ENCODE results near the gene NTM. TPM values are rescaled to one million over a fixed set of nuclear protein-coding genes. Genes with fewer than 3 reads are reported as not detected.

Gene NTM
- total RNA-seq, 1 experiment from 2014 or later: 9.9 TPM

DNA sequence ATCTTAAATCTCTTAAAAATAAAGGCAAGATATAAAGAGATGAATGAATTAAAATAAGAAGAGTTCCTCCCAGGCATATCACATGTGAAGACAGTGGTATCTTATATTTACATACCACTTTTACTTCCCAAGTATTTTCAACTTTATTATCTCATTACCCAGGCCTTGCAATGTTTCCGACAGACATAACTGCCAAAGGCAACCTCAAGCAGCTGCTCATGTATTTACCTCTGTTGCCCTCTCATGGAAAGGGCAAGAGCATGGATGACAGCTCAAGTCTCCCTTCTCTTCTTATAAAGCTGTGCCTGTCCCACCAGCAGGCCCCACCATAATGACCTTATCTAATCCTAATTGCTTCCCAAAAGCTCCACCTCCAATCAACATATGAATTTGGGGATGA lies 894.2 kb downstream of the NTM start:
- H3K23ac ChIP-seq (ENCODE audit: insufficient read length, low read depth, low read length): no peak overlapping the region
- H3K79me2 ChIP-seq (ENCODE audit: insufficient read depth, low read length): no peaks in the 10 kb centered on the region
- H3K56ac ChIP-seq (ENCODE audit: insufficient read length, low read depth, low read length): no peak overlapping the region
- no CpG with 5 or more reads among the region's 1 CpG for WGBS (ENCODE audit: extremely low coverage, insufficient read length, low lambda C conversion rate)
- H3K4me1 Mint-ChIP-seq: peaks cover 10 to 16% of the 10 kb centered on the region in 2 experiments
- no peaks in the 10 kb centered on the region for H3K23me2 ChIP-seq (ENCODE audit: insufficient read length, low read depth, low read length, poor library complexity, severe bottlenecking)
- H2BK12ac ChIP-seq (ENCODE audit: insufficient read length, low read depth, low read length): no peak overlapping the region
- no peak overlapping the region for H2AFZ ChIP-seq (ENCODE audit: low read length)
- no peak overlapping the region for H3K27ac ChIP-seq (ENCODE audit: insufficient read length, low read depth, low read length)
- no peak overlapping the region for H2AK5ac ChIP-seq (ENCODE audit: insufficient read length, low read length)
- no peaks in the 10 kb centered on the region for H3K27me3 ChIP-seq (ENCODE audit: insufficient read depth, low read length)
- H4K5ac ChIP-seq (ENCODE audit: insufficient read length, low read depth, low read length): no peak overlapping the region
- H3K14ac ChIP-seq (ENCODE audit: insufficient read depth, low read length): no peak overlapping the region
- no peak overlapping the region for H3K4ac ChIP-seq (ENCODE audit: low read depth, low read length)
- no peak for TF ChIP-seq CTCF (conservative IDR thresholded peaks at IDR 0.05)
- H3K36me3 Mint-ChIP-seq (ENCODE audit: insufficient read depth in 1 of 3, low read depth in 3 of 3): no peaks in the 10 kb centered on the region
- no peak overlapping the region for H4K8ac ChIP-seq (replicated peaks; ENCODE audit: insufficient read length, low read depth, low read length)
- no peaks in the 10 kb centered on the region for H3K9me3 ChIP-seq (ENCODE audit: control insufficient read depth, low read depth, low read length)
- no peak overlapping the region for H2BK5ac ChIP-seq (ENCODE audit: insufficient read length, low read length)
- H3T11ph ChIP-seq (ENCODE audit: low read length): no peak overlapping the region
- H3K4me1 ChIP-seq (ENCODE audit: insufficient read depth, low read length): no peaks in the 10 kb centered on the region
- no peak overlapping the region for H3K4me2 ChIP-seq (ENCODE audit: insufficient read depth, insufficient read length, low read length)
- peaks cover 2% of the 10 kb centered on the region; the same call in 1 of the 2 replicates for H3K27me3 Mint-ChIP-seq (ENCODE audit: low read depth)
- no peak for DNase-seq
- no peak overlapping the region for H2BK15ac ChIP-seq (ENCODE audit: low read depth, low read length)
- H3K4me3 Mint-ChIP-seq: no peak overlapping the region
- no peaks in the 10 kb centered on the region for H4K20me1 ChIP-seq (ENCODE audit: control insufficient read depth, insufficient read depth, insufficient read length)
- no peak overlapping the region for H3K9ac ChIP-seq (ENCODE audit: extremely low read depth, insufficient read length, low read length)
- no peak overlapping the region for H2BK20ac ChIP-seq (ENCODE audit: low read depth, low read length, poor library complexity, severe bottlenecking)
- H3K9me3 Mint-ChIP-seq: no peaks in the 10 kb centered on the region
- H2BK120ac ChIP-seq (ENCODE audit: low read depth, low read length, poor library complexity, severe bottlenecking): no peak overlapping the region
- no peak overlapping the region for H3K18ac ChIP-seq (ENCODE audit: insufficient read length, low read depth, low read length)
- H4K91ac ChIP-seq (ENCODE audit: insufficient read length, low read depth, low read length): no peak overlapping the region
- no peak overlapping the region for H3K27ac Mint-ChIP-seq
- H3K79me1 ChIP-seq (ENCODE audit: insufficient read depth, low read depth, low read length, poor library complexity, severe bottlenecking): no peaks in the 10 kb centered on the region
